OCI-LY1 (cell line): ENCODE data around the gene FAM53B.

Source experiments
- CTCF ChIP-seq: fragments of 200-600 bp; sonication (generic), shearing (Covaris generic); IDR thresholded peaks from 2 replicates; pipeline ENCODE4 v1.5.1; 2017; ENCODE audit warnings: mild to moderate bottlenecking, antibody characterized with exemption, low read length, moderate library complexity, mixed read lengths
- EZH2 ChIP-seq: fragments of 200-600 bp; sonication (generic), shearing (Covaris generic); IDR thresholded peaks from 2 replicates; pipeline ENCODE4 v1.8.0; 2017; ENCODE audit warnings: borderline replicate concordance, mixed run types, mild to moderate bottlenecking, antibody characterized with exemption, low read length, moderate library complexity, mixed read lengths

GRCh38 chr10:124681626-124682552 lies 62.3 kb downstream of the FAM53B start:
- TF ChIP-seq CTCF = no peak
- TF ChIP-seq EZH2 = no peak
